ENCODE data around the gene TSPAN8. TPM values are rescaled to one million over a fixed set of nuclear protein-coding genes. Genes with fewer than 3 reads are reported as not detected.
"Not testable (repeated sequence)": the region's sequence is repeated elsewhere in the genome, so short reads cannot be mapped to it uniquely, and the experiment has no call there.

TSPAN8 gene
- polyA plus RNA-seq, 4 donors, result 798 to 2,154 (median 1,071) TPM

DNA sequence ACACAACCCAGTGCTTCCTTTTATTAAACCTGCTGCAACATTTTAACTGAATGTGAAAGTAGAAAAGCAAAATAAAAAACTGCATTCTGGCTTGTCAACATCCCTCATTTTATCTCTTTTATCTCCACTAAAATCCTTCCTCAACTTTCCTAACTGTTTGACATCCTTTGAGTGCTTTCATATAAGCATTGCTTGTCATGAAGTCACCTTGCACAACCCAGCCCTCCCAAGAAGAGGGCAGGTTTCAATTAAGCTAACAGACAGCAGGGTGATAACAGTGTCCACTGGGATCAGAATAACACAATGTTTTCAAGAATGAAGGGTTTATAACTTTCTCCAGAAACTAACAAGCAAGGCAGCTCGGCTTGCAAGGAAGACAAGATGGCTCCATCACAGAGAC, 16.3 kb upstream of the TSPAN8 start:
- FAIRE-seq (no peak), DNase-seq (no peak)
- H3K27ac ChIP-seq (ENCODE audit: low read depth in 1 of 3, low read length in 2 of 3), result no peak overlapping the region
- H3K36me3 ChIP-seq (ENCODE audit: control insufficient read depth in 3 of 3, insufficient read depth in 2 of 3, low read depth in 1 of 3, low read length in 3 of 3), result no peaks in the 10 kb centered on the region
- peaks cover 0 to 3% (median 0%) of the 10 kb centered on the region in 3 donors for H3K4me1 ChIP-seq (ENCODE audit: control insufficient read depth in 3 of 3, insufficient read depth in 2 of 3, low read depth in 1 of 3, low read length in 2 of 3)
- no peak overlapping the region for H3K4me3 ChIP-seq (ENCODE audit: low read depth in 1 of 3, low read length in 3 of 3)
- WGBS, 3 donors, result 63 to 77% (median 72%) methylated on average over 1 of the region's 1 CpG
- no peaks in the 10 kb centered on the region for H3K27me3 ChIP-seq (ENCODE audit: control insufficient read depth in 3 of 3, insufficient read depth in 3 of 3, low read length in 3 of 3)
- H3K9me3 ChIP-seq (ENCODE audit: control insufficient read depth in 2 of 2, insufficient read depth in 1 of 2, low read depth in 1 of 2, low read length in 1 of 2), result no peaks in the 10 kb centered on the region

DNA sequence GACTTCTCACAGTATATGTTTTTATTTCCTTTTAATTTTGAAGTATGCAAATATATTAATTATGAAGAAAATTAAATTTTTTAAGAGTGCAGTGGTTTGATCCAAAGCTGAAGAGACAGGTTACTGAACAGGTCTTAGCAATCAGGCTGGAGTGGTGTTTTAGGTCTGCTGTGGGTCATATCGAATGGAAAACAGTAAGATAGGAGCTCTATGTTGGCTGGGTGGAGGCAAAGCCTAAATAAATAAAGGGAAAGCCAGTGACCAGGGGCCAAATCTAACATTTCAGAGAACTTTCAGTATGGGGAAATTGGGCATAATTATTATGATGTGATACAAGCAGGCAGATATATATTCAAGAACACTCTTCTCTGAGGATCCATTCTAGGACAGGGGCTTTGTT, 12.7 kb upstream of the TSPAN8 start:
- 73 to 78% (median 77%) methylated on average over 1 of the region's 1 CpG for WGBS, 3 donors

DNA sequence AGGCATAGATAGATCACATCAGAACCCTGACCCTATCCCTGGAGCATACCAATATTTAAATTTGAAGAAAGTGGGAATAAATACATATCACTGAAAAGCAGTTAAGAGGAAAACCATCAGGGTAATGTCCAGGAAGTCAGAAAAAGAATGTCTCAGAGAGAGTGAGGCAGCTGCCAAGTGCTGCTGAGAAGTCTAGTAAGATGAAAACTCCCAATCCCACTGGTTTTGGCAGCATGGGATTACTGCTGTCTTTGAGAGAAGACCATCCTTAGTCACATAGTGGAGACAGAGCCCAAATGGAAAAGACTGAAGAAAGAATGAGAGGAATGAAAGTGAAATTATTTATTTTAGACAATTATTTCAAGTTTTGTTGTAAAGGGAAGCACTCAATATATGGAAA, 11.5 kb upstream of the TSPAN8 start:
- no peak overlapping the region for H3K27ac ChIP-seq (ENCODE audit: low read depth in 1 of 3, low read length in 2 of 3)
- H3K9me3 ChIP-seq (ENCODE audit: control insufficient read depth in 2 of 2, insufficient read depth in 1 of 2, low read depth in 1 of 2, low read length in 1 of 2), result peaks cover 0 to 4% of the 10 kb centered on the region in 2 donors
- peaks cover 2 to 32% (median 6%) of the 10 kb centered on the region in 3 donors for H3K4me1 ChIP-seq (ENCODE audit: control insufficient read depth in 3 of 3, insufficient read depth in 2 of 3, low read depth in 1 of 3, low read length in 2 of 3)
- no peak for FAIRE-seq
- H3K4me3 ChIP-seq (ENCODE audit: low read depth in 1 of 3, low read length in 3 of 3), result no peak overlapping the region
- no peak for DNase-seq
- H3K27me3 ChIP-seq (ENCODE audit: control insufficient read depth in 3 of 3, insufficient read depth in 3 of 3, low read length in 3 of 3), result no peaks in the 10 kb centered on the region
- no peaks in the 10 kb centered on the region for H3K36me3 ChIP-seq (ENCODE audit: control insufficient read depth in 3 of 3, insufficient read depth in 2 of 3, low read depth in 1 of 3, low read length in 3 of 3)

More for the DNA sequence above, 12.7 kb upstream of the TSPAN8 start:
- peaks cover 0 to 1% of the 10 kb centered on the region in 2 donors for H3K9me3 ChIP-seq (ENCODE audit: control insufficient read depth in 2 of 2, insufficient read depth in 1 of 2, low read depth in 1 of 2, low read length in 1 of 2)
- no peaks in the 10 kb centered on the region for H3K27me3 ChIP-seq (ENCODE audit: control insufficient read depth in 3 of 3, insufficient read depth in 3 of 3, low read length in 3 of 3)
- no peak for FAIRE-seq
- H3K27ac ChIP-seq (ENCODE audit: low read depth in 1 of 3, low read length in 2 of 3), result no peak overlapping the region
- no peaks in the 10 kb centered on the region for H3K36me3 ChIP-seq (ENCODE audit: control insufficient read depth in 3 of 3, insufficient read depth in 2 of 3, low read depth in 1 of 3, low read length in 3 of 3)
- DNase-seq, result no peak
- H3K4me1 ChIP-seq (ENCODE audit: control insufficient read depth in 3 of 3, insufficient read depth in 2 of 3, low read depth in 1 of 3, low read length in 2 of 3), result peaks cover 0 to 21% (median 6%) of the 10 kb centered on the region in 3 donors
- H3K4me3 ChIP-seq (ENCODE audit: low read depth in 1 of 3, low read length in 3 of 3), result no peak overlapping the region

DNA sequence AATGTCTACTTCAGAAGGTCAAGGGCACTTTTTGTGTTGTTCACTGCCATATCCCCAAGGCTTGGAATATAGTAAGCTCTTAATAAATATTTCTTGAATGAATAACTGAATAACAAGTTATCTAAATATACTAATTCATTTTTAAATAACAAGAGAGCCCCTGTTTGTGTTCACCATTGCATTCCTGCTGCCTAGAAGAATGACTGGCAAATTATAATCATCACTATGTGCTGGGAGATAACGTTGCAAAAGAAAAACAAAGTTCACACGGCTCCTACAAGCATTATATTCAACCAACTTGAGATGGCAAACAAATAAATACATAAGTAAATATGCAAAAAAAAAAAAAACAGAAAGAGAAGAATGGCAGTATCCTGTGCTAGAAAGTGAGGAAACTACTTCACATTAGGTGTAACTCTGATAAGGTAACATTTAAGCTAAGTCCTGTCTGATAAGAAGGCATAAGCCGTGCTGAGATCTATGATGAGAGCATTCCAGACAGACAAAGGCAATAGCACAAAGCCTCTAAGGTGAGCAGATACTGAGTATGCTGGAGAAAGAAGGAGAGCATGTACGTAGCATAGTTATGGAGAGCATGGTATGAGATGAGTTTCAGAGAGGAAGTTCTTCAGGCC, 9.2 kb upstream of the TSPAN8 start:
- DNase-seq, result peak in 1 of 2 donors; percentile 52

DNA sequence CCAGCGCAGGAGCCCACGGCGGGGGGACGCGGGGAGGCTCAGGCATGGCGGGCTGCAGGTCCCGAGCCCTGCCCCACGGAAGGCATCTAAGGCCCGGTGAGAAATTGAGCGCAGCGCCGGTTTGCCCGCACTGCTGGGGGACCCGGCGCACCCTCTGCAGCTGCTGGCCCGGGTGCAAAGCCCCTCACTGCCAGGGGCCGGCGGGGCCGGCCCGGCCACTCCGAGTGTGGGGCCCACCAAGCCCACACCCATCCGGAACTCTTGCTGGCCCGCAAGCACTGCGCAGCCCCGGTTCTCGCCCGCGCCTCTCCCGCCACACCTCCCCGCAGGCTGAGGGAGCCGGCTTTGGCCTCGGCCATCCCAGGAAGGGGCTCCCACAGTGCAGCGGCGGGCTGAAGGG, 8.5 kb upstream of the TSPAN8 start:
- DNase-seq, result no peak
- Histone ChIP-seq H3K4me1 (ENCODE audit: control insufficient read depth in 3 of 3, insufficient read depth in 2 of 3, low read depth in 1 of 3, low read length in 2 of 3) (peaks cover 6 to 56% (median 8%) of the 10 kb centered on the region in 3 donors), H3K9me3 (ENCODE audit: control insufficient read depth in 2 of 2, insufficient read depth in 1 of 2, low read depth in 1 of 2, low read length in 1 of 2) (peaks cover 0 to 4% of the 10 kb centered on the region in 2 donors), H3K27ac (ENCODE audit: low read depth in 1 of 3, low read length in 2 of 3) (peak overlapping the region in 1 of 3 donors; percentile 34), H3K4me3 (ENCODE audit: low read depth in 1 of 3, low read length in 3 of 3) (no peak overlapping the region), H3K36me3 (ENCODE audit: control insufficient read depth in 3 of 3, insufficient read depth in 2 of 3, low read depth in 1 of 3, low read length in 3 of 3) (no peaks in the 10 kb centered on the region), H3K27me3 (ENCODE audit: control insufficient read depth in 3 of 3, insufficient read depth in 3 of 3, low read length in 3 of 3) (no peaks in the 10 kb centered on the region)
- no peak for FAIRE-seq
- 94 to 97% (median 95%) methylated on average over 32 to 34 of the region's 34 CpGs for WGBS, 3 donors

More for the DNA sequence above, 9.2 kb upstream of the TSPAN8 start:
- H3K4me3 ChIP-seq (ENCODE audit: low read depth in 1 of 3, low read length in 3 of 3), result no peak overlapping the region
- 22 to 57% (median 39%) methylated on average over 4 of the region's 4 CpGs for WGBS, 3 donors
- H3K9me3 ChIP-seq (ENCODE audit: control insufficient read depth in 2 of 2, insufficient read depth in 1 of 2, low read depth in 1 of 2, low read length in 1 of 2), result peaks cover 0 to 4% of the 10 kb centered on the region in 2 donors
- no peak for FAIRE-seq
- H3K27me3 ChIP-seq (ENCODE audit: control insufficient read depth in 3 of 3, insufficient read depth in 3 of 3, low read length in 3 of 3), result no peaks in the 10 kb centered on the region
- peak overlapping the region; percentile 10 to 34 (median 32) for H3K27ac ChIP-seq (ENCODE audit: low read depth in 1 of 3, low read length in 2 of 3)
- no peaks in the 10 kb centered on the region for H3K36me3 ChIP-seq (ENCODE audit: control insufficient read depth in 3 of 3, insufficient read depth in 2 of 3, low read depth in 1 of 3, low read length in 3 of 3)
- H3K4me1 ChIP-seq (ENCODE audit: control insufficient read depth in 3 of 3, insufficient read depth in 2 of 3, low read depth in 1 of 3, low read length in 2 of 3), result peaks cover 6 to 52% (median 6%) of the 10 kb centered on the region in 3 donors

DNA sequence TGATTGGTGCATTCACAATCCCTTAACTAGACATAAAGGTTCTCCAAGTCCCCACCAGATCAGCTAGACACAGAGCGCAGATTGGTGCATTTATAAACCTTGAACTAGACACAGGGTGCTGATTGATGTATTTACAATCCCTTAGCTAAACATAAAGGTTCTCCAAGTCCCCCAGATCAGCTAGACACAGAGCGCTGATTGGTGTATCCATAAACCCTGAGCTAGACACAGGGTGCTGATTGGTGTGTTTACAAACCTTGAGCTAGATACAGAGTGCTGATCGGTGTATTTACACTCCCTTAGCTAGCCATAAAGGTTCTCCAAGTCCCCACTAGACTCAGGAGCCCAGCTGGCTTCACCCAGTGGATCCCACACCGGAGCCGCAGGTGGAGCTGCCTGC, 8.0 kb upstream of the TSPAN8 start:
- not testable (repeated sequence) for H3K4me3 ChIP-seq (ENCODE audit: low read depth in 1 of 3, low read length in 3 of 3); H3K36me3 ChIP-seq (ENCODE audit: control insufficient read depth in 3 of 3, insufficient read depth in 2 of 3, low read depth in 1 of 3, low read length in 3 of 3); DNase-seq; H3K9me3 ChIP-seq (ENCODE audit: control insufficient read depth in 2 of 2, insufficient read depth in 1 of 2, low read depth in 1 of 2, low read length in 1 of 2); H3K27me3 ChIP-seq (ENCODE audit: control insufficient read depth in 3 of 3, insufficient read depth in 3 of 3, low read length in 3 of 3); FAIRE-seq
- 86 to 92% (median 88%) methylated on average over 5 of the region's 5 CpGs for WGBS, 3 donors
- Histone ChIP-seq H3K4me1 (ENCODE audit: control insufficient read depth in 3 of 3, insufficient read depth in 2 of 3, low read depth in 1 of 3, low read length in 2 of 3) (peaks cover 6 to 61% (median 8%) of the 10 kb centered on the region in 3 donors), H3K27ac (ENCODE audit: low read depth in 1 of 3, low read length in 2 of 3) (peak overlapping the region in 1 of 3 donors; percentile 90)

DNA sequence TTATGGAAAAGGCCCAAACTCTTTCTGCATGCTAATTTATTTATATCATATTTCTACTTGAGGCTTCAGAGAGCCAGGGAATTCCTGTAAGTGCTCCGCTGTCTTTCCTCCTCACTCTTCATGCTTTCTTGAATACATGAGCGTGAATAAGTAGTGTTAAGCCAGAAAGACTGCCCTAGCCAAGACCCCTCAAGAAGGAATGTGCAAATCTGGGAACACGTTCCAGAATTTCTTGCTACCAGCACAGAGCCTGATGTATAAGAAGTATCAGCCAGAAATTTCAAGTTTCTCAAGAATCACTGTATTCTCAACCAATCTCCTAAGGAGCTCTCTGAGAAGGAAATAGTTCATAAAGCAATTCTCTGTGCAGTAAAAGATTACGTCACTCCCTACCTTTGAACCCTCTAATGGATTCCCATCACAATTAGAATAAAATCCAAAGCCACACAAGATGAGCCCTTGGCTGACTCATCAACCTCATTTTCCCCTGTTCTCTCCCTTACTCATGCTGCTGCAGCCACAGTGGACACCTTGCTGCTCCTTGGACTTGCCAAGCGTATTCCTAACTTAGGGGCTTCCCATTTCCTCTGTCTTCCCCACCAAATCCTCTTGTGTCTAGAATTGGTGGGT, 6.9 kb upstream of the TSPAN8 start:
- Histone ChIP-seq H3K27me3 (ENCODE audit: control insufficient read depth in 3 of 3, insufficient read depth in 3 of 3, low read length in 3 of 3) (no peaks in the 10 kb centered on the region), H3K4me1 (ENCODE audit: control insufficient read depth in 3 of 3, insufficient read depth in 2 of 3, low read depth in 1 of 3, low read length in 2 of 3) (peaks cover 6 to 71% (median 11%) of the 10 kb centered on the region in 3 donors)
- DNase-seq, result peak; percentile 96 to 98

DNA sequence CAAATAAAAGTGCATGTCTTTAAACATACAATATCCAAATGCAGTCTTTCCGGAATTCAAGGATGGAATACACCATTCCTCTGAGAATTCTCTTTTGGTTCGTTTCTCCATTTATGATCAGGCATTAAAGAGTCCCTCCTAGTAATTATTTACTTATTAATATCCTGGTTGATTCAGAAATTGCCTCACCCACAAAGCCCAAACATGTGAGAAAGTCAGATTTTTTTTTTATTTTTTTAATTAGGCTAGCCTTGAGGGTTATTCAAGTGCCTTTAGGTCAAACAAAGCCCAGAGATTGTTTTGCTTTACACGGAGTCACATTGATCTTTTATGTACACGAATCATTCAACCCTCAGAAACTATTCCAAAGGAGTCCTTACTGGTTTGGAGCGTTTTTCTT, 6.4 kb upstream of the TSPAN8 start:
- H3K4me3 ChIP-seq (ENCODE audit: low read depth in 1 of 3, low read length in 3 of 3), result peak overlapping the region in 1 of 3 donors; percentile 2
- H3K36me3 ChIP-seq (ENCODE audit: control insufficient read depth in 3 of 3, insufficient read depth in 2 of 3, low read depth in 1 of 3, low read length in 3 of 3), result no peaks in the 10 kb centered on the region
- H3K27me3 ChIP-seq (ENCODE audit: control insufficient read depth in 3 of 3, insufficient read depth in 3 of 3, low read length in 3 of 3), result no peaks in the 10 kb centered on the region
- WGBS, 3 donors, result 8 to 38% (median 24%) methylated on average over 5 of the region's 5 CpGs
- H3K27ac ChIP-seq (ENCODE audit: low read depth in 1 of 3, low read length in 2 of 3), result peak overlapping the region; percentile 74 to 94 (median 90)
- peaks cover 6 to 73% (median 11%) of the 10 kb centered on the region in 3 donors for H3K4me1 ChIP-seq (ENCODE audit: control insufficient read depth in 3 of 3, insufficient read depth in 2 of 3, low read depth in 1 of 3, low read length in 2 of 3)
- FAIRE-seq (peak; percentile 5), DNase-seq (peak in 1 of 2 donors; percentile 29)
- H3K9me3 ChIP-seq (ENCODE audit: control insufficient read depth in 2 of 2, insufficient read depth in 1 of 2, low read depth in 1 of 2, low read length in 1 of 2), result peaks cover 0 to 4% of the 10 kb centered on the region in 2 donors

More for the DNA sequence above, 6.9 kb upstream of the TSPAN8 start:
- Histone ChIP-seq H3K36me3 (ENCODE audit: control insufficient read depth in 3 of 3, insufficient read depth in 2 of 3, low read depth in 1 of 3, low read length in 3 of 3) (no peaks in the 10 kb centered on the region), H3K9me3 (ENCODE audit: control insufficient read depth in 2 of 2, insufficient read depth in 1 of 2, low read depth in 1 of 2, low read length in 1 of 2) (peaks cover 0 to 4% of the 10 kb centered on the region in 2 donors), H3K27ac (ENCODE audit: low read depth in 1 of 3, low read length in 2 of 3) (peak overlapping the region; percentile 74 to 94 (median 90)), H3K4me3 (ENCODE audit: low read depth in 1 of 3, low read length in 3 of 3) (peak overlapping the region in 1 of 3 donors; percentile 2)
- WGBS, 3 donors, result 22 to 48% (median 23%) methylated on average over 5 of the region's 5 CpGs
- no peak for FAIRE-seq

Data from small intestine (tissue), 7 donors.